ENCODE data around the gene GALNT17.

The GALNT17 gene

DNA sequence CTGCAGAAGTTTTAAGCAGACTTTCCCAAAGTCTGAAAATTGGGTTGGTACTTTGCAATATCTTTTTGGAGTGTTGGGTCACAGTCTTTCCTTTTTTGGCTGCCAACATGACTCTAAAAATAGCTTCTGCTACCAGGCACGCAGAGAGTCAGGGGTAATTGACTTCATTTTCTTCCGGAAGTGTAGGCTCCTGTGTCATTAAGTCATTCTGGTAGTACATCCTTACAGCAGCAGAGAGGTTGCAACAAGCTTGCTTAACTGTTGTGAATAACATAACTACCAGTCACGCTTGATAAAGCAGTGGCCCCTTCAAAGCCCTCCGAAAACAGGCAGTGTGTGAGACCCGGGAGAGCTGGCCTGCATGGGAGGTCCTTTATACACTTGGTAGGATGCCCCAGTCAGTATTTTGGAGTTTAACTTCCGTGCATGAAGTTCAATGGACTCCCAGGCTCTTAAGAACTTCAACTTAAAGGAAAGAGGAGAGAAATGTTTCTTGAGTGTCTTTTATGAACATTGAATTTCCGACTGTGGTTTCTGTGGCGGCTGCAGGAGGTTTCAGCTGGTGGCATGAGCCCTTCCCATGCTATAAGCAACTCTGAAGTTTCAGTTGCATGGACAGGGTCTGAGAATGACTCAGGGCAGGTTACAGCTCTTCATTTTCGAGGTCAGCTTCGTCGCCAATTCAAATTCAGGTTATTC, 310.7 kb downstream of the GALNT17 start:
- H3K27ac ChIP-seq (ENCODE audit: low read depth, low read length), result no peak overlapping the region
- H3K4me3 ChIP-seq (ENCODE audit: low read depth in 1 of 5, low read length in 5 of 5), result no peak overlapping the region
- no peaks in the 10 kb centered on the region for H3K4me1 ChIP-seq (ENCODE audit: control insufficient read depth in 5 of 5, insufficient read depth in 5 of 5, low read length in 5 of 5)
- H3K36me3 ChIP-seq (ENCODE audit: control insufficient read depth in 5 of 5, insufficient read depth in 5 of 5, low read length in 5 of 5), result no peaks in the 10 kb centered on the region
- H3K9me3 ChIP-seq (ENCODE audit: control insufficient read depth in 5 of 5, low read length in 5 of 5), result no peaks in the 10 kb centered on the region
- H3K27me3 ChIP-seq (ENCODE audit: control insufficient read depth in 5 of 5, insufficient read depth in 4 of 5, low read length in 5 of 5), result no peaks in the 10 kb centered on the region
- H3K9ac ChIP-seq (ENCODE audit: low read length in 5 of 5), result no peak overlapping the region

DNA sequence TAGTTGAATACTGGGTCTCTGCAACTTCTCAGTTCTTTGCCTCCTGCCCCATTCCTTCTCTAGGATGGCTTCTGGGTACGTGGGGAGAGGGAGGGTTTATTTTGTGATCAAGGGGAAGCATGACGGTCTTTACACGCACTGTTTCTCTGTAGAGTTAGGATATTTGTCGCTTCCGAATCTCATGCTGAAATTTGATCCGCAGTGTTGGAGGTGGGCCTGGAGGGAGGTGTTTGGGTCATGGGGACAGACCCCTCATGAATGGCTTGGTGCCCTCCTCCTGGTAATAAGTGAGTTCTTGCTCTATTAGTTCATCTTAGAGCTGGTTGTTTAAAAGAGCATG, 311.2 kb downstream of the GALNT17 start:
- Histone ChIP-seq H3K4me1 (ENCODE audit: control insufficient read depth in 5 of 5, insufficient read depth in 5 of 5, low read length in 5 of 5) (no peaks in the 10 kb centered on the region), H3K9me3 (ENCODE audit: control insufficient read depth in 5 of 5, low read length in 5 of 5) (no peaks in the 10 kb centered on the region), H3K27ac (ENCODE audit: low read depth, low read length) (no peak overlapping the region), H3K36me3 (ENCODE audit: control insufficient read depth in 5 of 5, insufficient read depth in 5 of 5, low read length in 5 of 5) (no peaks in the 10 kb centered on the region), H3K4me3 (ENCODE audit: low read depth in 1 of 5, low read length in 5 of 5) (no peak overlapping the region), H3K9ac (ENCODE audit: low read length in 5 of 5) (no peak overlapping the region), H3K27me3 (ENCODE audit: control insufficient read depth in 5 of 5, insufficient read depth in 4 of 5, low read length in 5 of 5) (no peaks in the 10 kb centered on the region)

DNA sequence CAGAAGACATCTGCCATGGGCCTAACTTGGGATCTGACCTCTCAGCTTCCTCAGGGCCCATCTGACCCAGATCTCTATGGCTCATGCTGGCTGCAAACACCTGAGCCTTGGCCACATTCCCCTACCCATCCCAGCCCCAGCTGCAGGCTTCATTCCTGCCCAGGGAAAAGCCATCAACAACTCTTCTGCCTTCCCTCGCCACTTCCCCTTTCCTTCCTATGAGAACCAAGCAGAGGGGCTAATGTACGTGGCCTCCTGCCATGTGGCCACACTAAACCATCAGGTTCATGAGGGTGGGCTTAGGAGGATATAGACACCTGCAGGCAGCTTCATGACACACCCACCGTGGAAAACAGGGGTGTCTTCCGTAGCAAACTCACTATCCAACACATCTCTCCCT, 312.2 kb downstream of the GALNT17 start:
- Histone ChIP-seq H3K27ac (ENCODE audit: low read depth, low read length) (no peak overlapping the region), H3K4me3 (ENCODE audit: low read depth in 1 of 5, low read length in 5 of 5) (no peak overlapping the region), H3K36me3 (ENCODE audit: control insufficient read depth in 5 of 5, insufficient read depth in 5 of 5, low read length in 5 of 5) (no peaks in the 10 kb centered on the region), H3K9me3 (ENCODE audit: control insufficient read depth in 5 of 5, low read length in 5 of 5) (no peaks in the 10 kb centered on the region), H3K27me3 (ENCODE audit: control insufficient read depth in 5 of 5, insufficient read depth in 4 of 5, low read length in 5 of 5) (no peaks in the 10 kb centered on the region), H3K9ac (ENCODE audit: low read length in 5 of 5) (no peak overlapping the region), H3K4me1 (ENCODE audit: control insufficient read depth in 5 of 5, insufficient read depth in 5 of 5, low read length in 5 of 5) (no peaks in the 10 kb centered on the region)

DNA sequence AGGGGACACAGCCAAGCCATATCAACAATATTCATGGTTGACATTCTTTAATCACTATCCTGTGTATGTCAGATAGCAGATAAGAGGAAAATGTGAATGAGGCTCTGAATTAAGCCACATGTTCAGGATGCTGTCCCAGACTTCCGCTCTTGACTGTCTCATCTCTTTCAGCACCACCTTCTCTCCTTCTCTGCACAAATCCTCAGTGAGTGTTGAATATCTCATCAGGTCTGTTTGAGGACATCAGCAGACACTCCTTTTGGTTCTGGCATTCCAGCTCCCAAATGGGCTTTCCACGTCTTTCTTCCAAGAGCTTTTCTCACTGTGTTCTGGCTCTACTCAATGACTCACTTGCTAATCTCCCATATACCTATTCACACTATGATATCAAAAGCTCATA, 321.7 kb downstream of the GALNT17 start:
- Histone ChIP-seq H3K27ac (ENCODE audit: low read depth, low read length) (no peak overlapping the region), H3K9me3 (ENCODE audit: control insufficient read depth in 5 of 5, low read length in 5 of 5) (no peaks in the 10 kb centered on the region), H3K27me3 (ENCODE audit: control insufficient read depth in 5 of 5, insufficient read depth in 4 of 5, low read length in 5 of 5) (no peaks in the 10 kb centered on the region), H3K9ac (ENCODE audit: low read length in 5 of 5) (no peak overlapping the region), H3K36me3 (ENCODE audit: control insufficient read depth in 5 of 5, insufficient read depth in 5 of 5, low read length in 5 of 5) (no peaks in the 10 kb centered on the region), H3K4me1 (ENCODE audit: control insufficient read depth in 5 of 5, insufficient read depth in 5 of 5, low read length in 5 of 5) (peaks cover 0 to 13% (median 8%) of the 10 kb centered on the region in 5 donors), H3K4me3 (ENCODE audit: low read depth in 1 of 5, low read length in 5 of 5) (no peak overlapping the region)

DNA sequence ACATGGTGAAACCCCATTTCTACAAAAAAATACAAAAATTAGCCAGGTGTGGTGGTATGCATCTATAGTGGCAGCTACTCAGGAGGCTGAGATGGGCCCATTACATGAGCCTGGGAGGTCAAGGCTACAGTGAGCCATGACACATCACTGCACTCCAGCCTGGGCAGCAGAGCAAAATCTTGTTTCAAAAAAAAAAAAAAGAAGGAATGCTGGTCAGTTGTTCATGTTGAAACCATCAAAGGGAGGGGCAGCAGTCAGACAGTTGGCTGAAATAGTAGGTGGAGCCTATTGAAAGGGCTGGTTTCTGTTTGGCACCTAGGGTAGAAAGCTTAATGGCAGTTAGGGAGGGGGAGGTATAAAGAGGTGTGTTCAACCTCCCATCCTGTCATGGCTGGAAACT, 323.0 kb downstream of the GALNT17 start:
- no peaks in the 10 kb centered on the region for H3K27me3 ChIP-seq (ENCODE audit: control insufficient read depth in 5 of 5, insufficient read depth in 4 of 5, low read length in 5 of 5)
- peaks cover 0 to 13% (median 8%) of the 10 kb centered on the region in 5 donors for H3K4me1 ChIP-seq (ENCODE audit: control insufficient read depth in 5 of 5, insufficient read depth in 5 of 5, low read length in 5 of 5)
- no peaks in the 10 kb centered on the region for H3K9me3 ChIP-seq (ENCODE audit: control insufficient read depth in 5 of 5, low read length in 5 of 5)
- no peak overlapping the region for H3K27ac ChIP-seq (ENCODE audit: low read depth, low read length)
- H3K4me3 ChIP-seq (ENCODE audit: low read depth in 1 of 5, low read length in 5 of 5), result no peak overlapping the region
- H3K36me3 ChIP-seq (ENCODE audit: control insufficient read depth in 5 of 5, insufficient read depth in 5 of 5, low read length in 5 of 5), result no peaks in the 10 kb centered on the region
- no peak overlapping the region for H3K9ac ChIP-seq (ENCODE audit: low read length in 5 of 5)

DNA sequence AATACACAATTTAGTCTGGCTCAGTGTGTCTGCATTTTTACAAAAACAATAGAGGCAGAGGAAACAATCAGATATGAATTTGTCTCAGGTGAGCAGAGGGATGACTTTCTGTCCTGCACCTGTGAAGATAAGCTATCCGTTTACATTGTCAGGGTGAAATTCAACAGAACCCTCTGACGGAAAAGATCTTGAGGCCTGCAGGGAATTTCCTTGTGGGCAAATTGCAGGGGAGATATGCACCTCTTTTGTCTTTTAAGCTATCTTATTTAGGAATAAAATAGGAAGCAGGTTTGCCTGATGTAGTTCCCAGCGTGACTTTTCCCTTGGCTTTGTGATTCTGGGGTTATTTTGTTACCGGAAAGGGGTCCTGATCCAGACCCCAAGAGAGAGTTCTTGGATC, 325.1 kb downstream of the GALNT17 start:
- H3K36me3 ChIP-seq (ENCODE audit: control insufficient read depth in 5 of 5, insufficient read depth in 5 of 5, low read length in 5 of 5), result no peaks in the 10 kb centered on the region
- no peak overlapping the region for H3K4me3 ChIP-seq (ENCODE audit: low read depth in 1 of 5, low read length in 5 of 5)
- H3K27ac ChIP-seq (ENCODE audit: low read depth, low read length), result no peak overlapping the region
- no peaks in the 10 kb centered on the region for H3K9me3 ChIP-seq (ENCODE audit: control insufficient read depth in 5 of 5, low read length in 5 of 5)
- H3K4me1 ChIP-seq (ENCODE audit: control insufficient read depth in 5 of 5, insufficient read depth in 5 of 5, low read length in 5 of 5), result peaks cover 0 to 13% (median 8%) of the 10 kb centered on the region in 5 donors
- H3K9ac ChIP-seq (ENCODE audit: low read length in 5 of 5), result no peak overlapping the region
- H3K27me3 ChIP-seq (ENCODE audit: control insufficient read depth in 5 of 5, insufficient read depth in 4 of 5, low read length in 5 of 5), result no peaks in the 10 kb centered on the region

DNA sequence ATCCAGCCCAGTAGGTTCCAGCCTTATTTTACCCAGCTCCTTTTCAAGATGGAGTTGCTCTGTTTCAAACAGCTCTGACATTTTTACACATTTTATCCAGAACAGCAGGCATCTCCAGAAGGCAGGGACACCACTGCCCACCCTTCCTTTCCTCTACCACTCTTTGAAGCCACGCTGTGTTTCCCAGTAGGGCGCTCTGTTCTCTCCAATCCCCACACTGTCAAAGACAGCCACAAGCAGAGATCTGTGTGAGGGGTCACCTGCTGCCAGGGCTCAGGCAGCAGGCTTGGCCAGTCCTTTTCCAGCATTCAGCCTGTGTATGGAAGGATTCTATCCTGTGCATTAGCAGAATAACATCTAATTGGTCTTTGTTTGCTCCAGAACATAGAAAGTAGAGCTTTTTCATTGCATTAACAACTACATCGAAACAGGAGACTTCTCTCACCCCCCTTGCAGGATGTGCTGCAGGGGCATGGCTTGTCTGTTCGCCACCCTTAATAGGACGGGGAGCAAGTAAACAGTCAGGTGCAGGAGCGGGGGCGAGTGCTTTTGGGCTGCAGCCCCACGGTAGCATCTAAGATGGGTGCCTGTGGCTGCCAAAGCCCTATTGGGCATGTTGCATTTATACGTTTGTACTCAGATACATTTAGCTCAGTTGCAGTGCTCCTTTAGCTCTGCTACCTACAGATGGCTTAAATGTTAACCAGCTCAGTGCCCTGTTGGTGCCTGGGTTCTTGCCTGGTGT, 326.1 kb downstream of the GALNT17 start:
- no peaks in the 10 kb centered on the region for H3K36me3 ChIP-seq (ENCODE audit: control insufficient read depth in 5 of 5, insufficient read depth in 5 of 5, low read length in 5 of 5)

DNA sequence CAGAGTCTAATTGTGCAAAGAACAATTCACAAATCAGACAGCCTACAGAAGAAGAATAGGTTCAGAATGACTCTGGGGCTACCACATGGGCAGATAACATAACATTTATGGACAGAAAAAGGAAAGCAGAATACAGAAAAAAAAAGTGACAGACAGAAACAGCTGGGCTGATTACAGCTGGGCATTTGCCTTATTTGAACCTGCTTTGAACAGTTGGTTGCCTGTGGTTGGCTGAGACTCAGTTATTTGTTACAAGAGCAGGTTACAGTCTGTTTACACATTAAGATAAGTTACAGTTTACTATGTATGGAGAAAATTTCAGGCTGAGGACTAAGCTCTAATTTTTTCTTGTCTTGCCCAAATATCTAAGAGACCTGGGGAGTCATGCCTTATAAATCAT, 327.2 kb downstream of the GALNT17 start:
- Histone ChIP-seq H3K4me3 (ENCODE audit: low read depth in 1 of 5, low read length in 5 of 5) (no peak overlapping the region), H3K36me3 (ENCODE audit: control insufficient read depth in 5 of 5, insufficient read depth in 5 of 5, low read length in 5 of 5) (no peaks in the 10 kb centered on the region), H3K9me3 (ENCODE audit: control insufficient read depth in 5 of 5, low read length in 5 of 5) (no peaks in the 10 kb centered on the region), H3K9ac (ENCODE audit: low read length in 5 of 5) (no peak overlapping the region), H3K4me1 (ENCODE audit: control insufficient read depth in 5 of 5, insufficient read depth in 5 of 5, low read length in 5 of 5) (peaks cover 0 to 13% (median 8%) of the 10 kb centered on the region in 5 donors), H3K27me3 (ENCODE audit: control insufficient read depth in 5 of 5, insufficient read depth in 4 of 5, low read length in 5 of 5) (no peaks in the 10 kb centered on the region), H3K27ac (ENCODE audit: low read depth, low read length) (no peak overlapping the region)

More for the DNA sequence above, 326.1 kb downstream of the GALNT17 start:
- H3K27me3 ChIP-seq (ENCODE audit: control insufficient read depth in 5 of 5, insufficient read depth in 4 of 5, low read length in 5 of 5), result no peaks in the 10 kb centered on the region
- no peaks in the 10 kb centered on the region for H3K9me3 ChIP-seq (ENCODE audit: control insufficient read depth in 5 of 5, low read length in 5 of 5)
- H3K4me1 ChIP-seq (ENCODE audit: control insufficient read depth in 5 of 5, insufficient read depth in 5 of 5, low read length in 5 of 5), result peaks cover 0 to 13% (median 8%) of the 10 kb centered on the region in 5 donors
- no peak overlapping the region for H3K9ac ChIP-seq (ENCODE audit: low read length in 5 of 5)
- peak overlapping the region in 3 of 5 donors; percentile 5 to 58 (median 11) for H3K4me3 ChIP-seq (ENCODE audit: low read depth in 1 of 5, low read length in 5 of 5)
- H3K27ac ChIP-seq (ENCODE audit: low read depth, low read length), result no peak overlapping the region

DNA sequence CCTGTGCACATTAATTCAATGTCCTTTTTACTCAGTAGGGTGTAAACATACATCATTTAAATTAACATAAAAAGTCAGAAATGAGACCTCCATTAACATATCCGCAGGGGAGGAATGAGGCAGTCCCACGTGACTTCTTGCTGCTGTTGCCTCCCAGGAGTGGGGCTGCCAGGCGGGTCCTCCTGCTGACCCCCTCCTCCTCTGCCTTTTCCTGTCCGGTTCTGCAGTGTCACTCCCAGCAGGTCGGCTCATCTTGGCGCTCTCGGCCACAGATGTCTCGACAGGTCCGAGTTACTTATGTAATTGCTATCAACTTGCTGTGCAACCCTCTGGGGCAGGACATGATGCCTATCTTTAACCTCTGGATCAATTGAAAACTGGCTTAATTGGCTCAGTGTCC, 329.6 kb downstream of the GALNT17 start:
- Histone ChIP-seq H3K27me3 (ENCODE audit: control insufficient read depth in 5 of 5, insufficient read depth in 4 of 5, low read length in 5 of 5) (no peaks in the 10 kb centered on the region), H3K4me1 (ENCODE audit: control insufficient read depth in 5 of 5, insufficient read depth in 5 of 5, low read length in 5 of 5) (peaks cover 0 to 13% (median 8%) of the 10 kb centered on the region in 5 donors), H3K4me3 (ENCODE audit: low read depth in 1 of 5, low read length in 5 of 5) (no peak overlapping the region), H3K9me3 (ENCODE audit: control insufficient read depth in 5 of 5, low read length in 5 of 5) (no peaks in the 10 kb centered on the region), H3K36me3 (ENCODE audit: control insufficient read depth in 5 of 5, insufficient read depth in 5 of 5, low read length in 5 of 5) (no peaks in the 10 kb centered on the region), H3K9ac (ENCODE audit: low read length in 5 of 5) (no peak overlapping the region), H3K27ac (ENCODE audit: low read depth, low read length) (no peak overlapping the region)

DNA sequence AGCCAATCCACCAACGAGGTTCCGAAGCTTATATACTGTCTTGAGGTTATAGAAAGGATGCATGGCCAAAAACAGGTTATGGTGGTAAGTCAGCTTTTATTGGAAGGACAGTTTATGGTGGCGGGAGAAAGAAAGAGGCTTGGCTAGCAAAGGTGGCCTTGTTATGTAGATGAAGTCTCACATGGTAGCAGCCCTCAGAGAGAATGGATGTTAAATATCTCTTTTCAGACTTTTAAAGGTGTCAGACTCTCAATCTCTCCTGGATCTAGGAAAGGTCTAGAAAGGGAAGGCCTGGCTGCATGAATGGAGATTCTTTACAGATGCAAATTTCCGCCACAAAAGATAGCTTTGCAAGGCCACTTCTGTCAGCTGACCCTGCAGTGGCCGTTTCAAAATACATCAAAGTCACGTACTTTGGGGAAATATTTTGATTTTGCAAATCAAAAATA, 333.8 kb downstream of the GALNT17 start:
- H3K27me3 ChIP-seq (ENCODE audit: control insufficient read depth in 5 of 5, insufficient read depth in 4 of 5, low read length in 5 of 5), result no peaks in the 10 kb centered on the region
- H3K27ac ChIP-seq (ENCODE audit: low read depth, low read length), result no peak overlapping the region
- no peaks in the 10 kb centered on the region for H3K36me3 ChIP-seq (ENCODE audit: control insufficient read depth in 5 of 5, insufficient read depth in 5 of 5, low read length in 5 of 5)
- no peaks in the 10 kb centered on the region for H3K9me3 ChIP-seq (ENCODE audit: control insufficient read depth in 5 of 5, low read length in 5 of 5)
- H3K4me1 ChIP-seq (ENCODE audit: control insufficient read depth in 5 of 5, insufficient read depth in 5 of 5, low read length in 5 of 5), result no peaks in the 10 kb centered on the region
- no peak overlapping the region for H3K4me3 ChIP-seq (ENCODE audit: low read depth in 1 of 5, low read length in 5 of 5)
- H3K9ac ChIP-seq (ENCODE audit: low read length in 5 of 5), result no peak overlapping the region

Measured in subcutaneous abdominal adipose tissue (tissue), 5 donors.